ENCODE results near the gene SFRP4. TPM values are rescaled to one million over a fixed set of nuclear protein-coding genes. Genes with fewer than 3 reads are reported as not detected.

Gene SFRP4
- total RNA-seq, 1 donor, result 0.43 TPM

DNA sequence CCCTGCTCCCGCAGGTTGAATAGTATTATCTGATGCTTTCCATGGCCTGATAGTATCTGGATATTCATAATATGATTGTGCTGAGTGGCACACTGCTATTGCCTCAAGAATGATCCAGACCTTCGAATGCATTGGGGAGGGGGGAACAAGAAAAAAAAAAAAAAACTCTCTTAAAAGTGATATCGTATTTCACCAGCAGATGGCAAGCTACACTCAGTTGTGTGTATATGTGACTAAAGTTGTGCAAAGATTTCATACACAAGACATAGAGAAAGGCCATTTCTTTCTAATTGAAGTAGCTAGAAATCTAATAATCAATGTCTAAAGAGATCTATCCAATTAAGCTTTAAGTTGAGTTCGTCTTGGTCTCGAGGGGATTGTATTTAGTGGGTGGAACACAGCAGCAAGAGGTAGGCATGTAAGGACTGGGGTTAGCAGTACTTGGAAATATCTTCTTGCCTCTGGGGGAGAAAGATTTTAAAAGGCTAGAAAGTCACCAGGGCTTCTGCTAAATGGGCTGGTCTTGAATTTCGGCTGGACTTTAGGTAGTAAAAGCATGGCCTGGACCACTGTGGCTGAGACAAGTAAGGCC lies 15.3 kb downstream of the SFRP4 start:
- H3K4me3 ChIP-seq (ENCODE audit: low read depth, low read length), result no peak overlapping the region
- TF ChIP-seq, protein P1, sequence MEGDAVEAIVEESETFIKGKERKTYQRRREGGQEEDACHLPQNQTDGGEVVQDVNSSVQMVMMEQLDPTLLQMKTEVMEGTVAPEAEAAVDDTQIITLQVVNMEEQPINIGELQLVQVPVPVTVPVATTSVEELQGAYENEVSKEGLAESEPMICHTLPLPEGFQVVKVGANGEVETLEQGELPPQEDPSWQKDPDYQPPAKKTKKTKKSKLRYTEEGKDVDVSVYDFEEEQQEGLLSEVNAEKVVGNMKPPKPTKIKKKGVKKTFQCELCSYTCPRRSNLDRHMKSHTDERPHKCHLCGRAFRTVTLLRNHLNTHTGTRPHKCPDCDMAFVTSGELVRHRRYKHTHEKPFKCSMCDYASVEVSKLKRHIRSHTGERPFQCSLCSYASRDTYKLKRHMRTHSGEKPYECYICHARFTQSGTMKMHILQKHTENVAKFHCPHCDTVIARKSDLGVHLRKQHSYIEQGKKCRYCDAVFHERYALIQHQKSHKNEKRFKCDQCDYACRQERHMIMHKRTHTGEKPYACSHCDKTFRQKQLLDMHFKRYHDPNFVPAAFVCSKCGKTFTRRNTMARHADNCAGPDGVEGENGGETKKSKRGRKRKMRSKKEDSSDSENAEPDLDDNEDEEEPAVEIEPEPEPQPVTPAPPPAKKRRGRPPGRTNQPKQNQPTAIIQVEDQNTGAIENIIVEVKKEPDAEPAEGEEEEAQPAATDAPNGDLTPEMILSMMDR (IDR thresholded peaks at IDR 0.05; ENCODE audit: insufficient read depth, low read depth, low read length), result peak; percentile 49
- DNase-seq (ENCODE audit: low read depth), result peak; percentile 41

DNA sequence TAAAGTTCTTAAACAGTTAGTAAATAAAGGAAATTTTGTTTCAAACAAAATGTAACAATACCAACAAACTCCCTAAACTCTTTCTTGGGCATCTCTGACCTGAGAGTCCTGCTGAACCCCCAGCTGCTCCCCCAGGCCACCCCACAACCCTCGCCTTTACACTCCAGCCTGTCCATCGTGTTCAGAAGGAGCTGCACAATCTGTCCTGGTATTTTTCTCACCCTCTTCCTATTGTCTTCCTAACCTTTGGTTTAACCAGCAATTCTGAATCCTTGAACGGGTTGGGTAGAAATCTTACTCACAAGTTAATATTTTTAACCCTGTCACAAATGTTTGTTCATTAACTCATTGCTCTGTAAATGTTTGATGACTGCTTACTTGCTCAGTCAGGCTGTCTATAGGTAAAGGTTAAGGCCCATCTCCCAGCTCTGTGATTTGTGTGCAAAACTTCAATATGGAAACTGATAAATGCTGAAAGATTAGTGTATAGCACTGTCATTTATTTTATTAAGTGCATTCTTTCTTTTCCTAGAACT lies 16.8 kb downstream of the SFRP4 start:
- no peak for DNase-seq (ENCODE audit: low read depth)
- TF ChIP-seq, protein P1 (IDR thresholded peaks at IDR 0.05; ENCODE audit: insufficient read depth, low read depth, low read length), result no peak
- no peak overlapping the region for H3K4me3 ChIP-seq (ENCODE audit: low read depth, low read length)

DNA sequence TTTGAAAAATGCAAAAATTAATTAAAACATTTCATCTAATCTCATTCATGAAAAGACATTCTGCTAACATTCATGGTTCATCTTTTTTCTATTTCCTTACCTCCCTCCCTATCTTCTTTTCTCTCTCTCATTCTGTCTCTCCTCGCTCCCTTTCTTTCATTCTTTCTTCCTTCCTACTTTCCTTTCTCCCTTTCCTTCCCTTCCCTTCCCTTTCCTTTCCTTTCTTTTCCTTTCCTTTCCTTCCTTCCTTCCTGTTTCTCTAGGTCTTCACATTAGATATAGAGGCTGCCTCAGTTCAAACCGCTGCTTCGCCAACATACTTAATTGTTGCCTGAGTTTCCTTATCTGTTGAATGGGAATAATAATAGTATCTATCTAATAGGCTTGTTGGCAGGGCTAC lies 21.9 kb downstream of the SFRP4 start:
- DNase-seq (ENCODE audit: low read depth), result no peak

DNA sequence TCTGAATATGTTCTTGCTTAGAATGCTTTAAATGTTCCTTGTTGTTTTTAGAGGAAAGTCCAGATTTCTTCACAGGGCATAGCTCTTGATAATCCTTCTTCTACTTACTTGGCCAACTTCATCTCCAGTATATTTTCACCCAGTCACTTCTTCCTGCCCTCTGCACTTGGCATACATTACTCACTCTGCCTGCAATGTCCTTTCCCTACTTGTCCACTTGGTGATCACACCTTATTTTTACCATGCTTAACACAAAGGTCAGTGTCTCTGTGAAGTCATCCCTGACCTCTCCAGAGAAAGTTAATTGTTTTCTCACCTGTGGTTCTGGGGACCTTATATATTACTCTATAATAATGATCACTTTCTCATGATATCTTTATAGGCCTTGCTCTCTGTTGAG lies 23.3 kb downstream of the SFRP4 start:
- H3K4me3 ChIP-seq (ENCODE audit: low read depth, low read length), result no peak overlapping the region

More for the DNA sequence above, 21.9 kb downstream of the SFRP4 start:
- TF ChIP-seq, protein P1 (IDR thresholded peaks at IDR 0.05; ENCODE audit: insufficient read depth, low read depth, low read length), result no peak
- H3K4me3 ChIP-seq (ENCODE audit: low read depth, low read length), result no peak overlapping the region

DNA sequence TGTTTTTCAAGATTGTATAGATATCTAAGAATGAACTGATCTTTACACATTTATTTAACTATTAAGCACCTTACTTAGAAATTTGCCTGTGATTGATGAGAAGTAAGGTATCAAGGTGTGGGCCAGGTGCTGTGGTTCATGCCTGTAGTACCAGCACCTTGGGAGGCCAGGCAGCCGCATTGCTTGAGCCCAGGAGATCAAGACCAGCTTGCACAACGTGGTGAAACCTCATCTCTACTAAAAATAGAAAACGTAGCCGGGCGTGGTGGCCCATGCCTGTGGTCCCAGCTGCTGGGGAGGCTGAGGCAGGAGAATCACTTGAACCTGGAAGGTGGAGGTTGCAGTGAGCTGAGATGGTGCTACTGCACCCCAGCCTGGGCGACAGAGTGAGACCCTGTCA lies 34.5 kb downstream of the SFRP4 start:
- TF ChIP-seq, protein P1 (IDR thresholded peaks at IDR 0.05; ENCODE audit: insufficient read depth, low read depth, low read length), result no peak
- DNase-seq (ENCODE audit: low read depth), result no peak

More for the DNA sequence above, 23.3 kb downstream of the SFRP4 start:
- TF ChIP-seq, protein P1 (IDR thresholded peaks at IDR 0.05; ENCODE audit: insufficient read depth, low read depth, low read length), result no peak
- DNase-seq (ENCODE audit: low read depth), result no peak

More for the DNA sequence above, 34.5 kb downstream of the SFRP4 start:
- H3K4me3 ChIP-seq (ENCODE audit: low read depth, low read length), result no peak overlapping the region

Other genes starting within 250 kb of the SFRP4 start
- 0.32 TPM in 1 of 2 replicates, not detected in the other for gene GPR141, start 233.1 kb downstream of the SFRP4 start, total RNA-seq
- gene NME8, start 68.2 kb downstream of the SFRP4 start, total RNA-seq, result not detected in 2 replicates
- gene EPDR1, start 3.8 kb upstream of the SFRP4 start, total RNA-seq, result 11.0 and 28.1 TPM in 2 replicates